PC-9 (cell line): ENCODE results near the gene SH3BP4. TPM values are rescaled to one million over a fixed set of nuclear protein-coding genes. Genes with fewer than 3 reads are reported as not detected.

Experiments used
- BruUV-seq: library from RNA; stranded (reverse); fragments of 400-500 nt; replicated peaks from 2 replicates; lab custom pipeline; 2021; lab: Mats Ljungman, UMichigan
- CTCF ChIA-PET: fragments of 300-600 bp; sonication (Branson Sonifier 250); formaldehyde crosslinking; loops from one replicate; lab custom pipeline; 2022; ENCODE audit warnings: antibody characterized with exemption; lab: Charles Lee
- POLR2A ChIA-PET: fragments of 300-600 bp; sonication (Branson Sonifier 250); formaldehyde crosslinking; loops from one replicate; lab custom pipeline; 2022; ENCODE audit warnings: antibody characterized with exemption; ENCODE audit not compliant: unreplicated experiment; lab: Charles Lee
- DNase-seq, 2 experiments: peaks; one replicate each; pipeline versions ENCODE4 v3.0.0 to v3.0.0-alpha.2; 2015 to 2022; ENCODE audit warnings: mixed read lengths in 1 of 2
- H2AFZ ChIP-seq: fragments of 200-600 bp; sonication (generic); 2 replicates; pipeline ENCODE4 v1.8.1; 2017; ENCODE audit warnings: antibody characterized with exemption
- H3F3A ChIP-seq: fragments of 200-600 bp; sonication (generic); 2 replicates; pipeline ENCODE4 v1.8.1; 2017; ENCODE audit warnings: antibody characterized with exemption, mild to moderate bottlenecking, low read depth; ENCODE audit not compliant: insufficient read depth
- H3K27ac ChIP-seq: fragments of 200-600 bp; sonication (generic); 2 replicates; pipeline ENCODE4 v1.6.1; 2016; ENCODE audit warnings: mixed run types
- H3K27me3 ChIP-seq: fragments of 200-600 bp; sonication (generic); 2 replicates; pipeline ENCODE4 v1.6.1; 2016; ENCODE audit warnings: low read depth, mixed run types; ENCODE audit not compliant: insufficient read depth
- H3K36me3 ChIP-seq: fragments of 200-600 bp; sonication (generic); 2 replicates; pipeline ENCODE4 v1.6.1; 2016; ENCODE audit warnings: low read depth, mixed run types
- H3K4me1 ChIP-seq: fragments of 200-600 bp; sonication (generic); replicated peaks from 2 replicates; pipeline ENCODE4 v1.6.1; 2016; ENCODE audit warnings: mixed run types; ENCODE audit not compliant: insufficient read depth
- H3K4me2 ChIP-seq: fragments of 200-600 bp; sonication (generic); 2 replicates; pipeline ENCODE4 v1.6.1; 2017; ENCODE audit warnings: mixed run types
- H3K4me3 ChIP-seq: fragments of 200-600 bp; sonication (generic); 2 replicates; pipeline ENCODE4 v1.6.1; 2016; ENCODE audit warnings: mixed run types
- H3K79me2 ChIP-seq: fragments of 200-600 bp; sonication (generic); 2 replicates; pipeline ENCODE4 v1.6.1; 2017; ENCODE audit warnings: low read depth, mixed run types
- H3K9me2 ChIP-seq: fragments of 200-600 bp; sonication (generic); 2 replicates; pipeline ENCODE4 v1.8.1; 2017; ENCODE audit warnings: mild to moderate bottlenecking; ENCODE audit not compliant: insufficient read depth
- H3K9me3 ChIP-seq: fragments of 200-600 bp; sonication (generic); 2 replicates; pipeline ENCODE4 v1.8.1; 2016; ENCODE audit warnings: low read depth; ENCODE audit not compliant: insufficient read depth
- H4K20me1 ChIP-seq: fragments of 200-600 bp; sonication (generic); 2 replicates; pipeline ENCODE4 v1.8.1; 2017; ENCODE audit not compliant: insufficient read depth
- CTCF ChIP-seq: fragments of 200-600 bp; sonication (generic); conservative IDR thresholded peaks from 2 replicates; pipeline ENCODE4 v1.6.1; 2017; ENCODE audit warnings: mixed run types, antibody characterized with exemption, mild to moderate bottlenecking, moderate library complexity
- EZH2 ChIP-seq: fragments of 200-600 bp; sonication (generic); IDR thresholded peaks from 2 replicates; pipeline ENCODE4 v1.8.0; 2017; ENCODE audit warnings: antibody characterized with exemption, low read depth
- intact Hi-C: fragments of 100-400 bp; cut with micrococcal nuclease; formaldehyde crosslinking; loops from one replicate; pipeline ENCODE4 v1.10.0; 2022; ENCODE audit not compliant: unreplicated experiment
- total RNA-seq: library from RNA; stranded (reverse); gene quantifications from 2 replicates; pipeline ENCODE4 v1.2.3, GENCODE V29; 2021

Gene SH3BP4
- total RNA-seq, 1 experiment from 2014 or later = 131 TPM

GRCh38 chr2:235049069-235049468 is 97.3 kb downstream of the SH3BP4 start:
- no TSS peak for BruUV-seq
- Histone ChIP-seq H3K9me2 (no peaks in the 10 kb centered on the region), H3F3A (peaks cover 57% of the 10 kb centered on the region), H3K79me2 (peaks cover 80% of the 10 kb centered on the region), H3K4me1 (peaks cover 75% of the 10 kb centered on the region), H4K20me1 (peaks cover 31% of the 10 kb centered on the region; the same call in 1 of the 2 replicates), H2AFZ (no peak overlapping the region), H3K4me3 (no peak overlapping the region), H3K36me3 (peaks cover 63% of the 10 kb centered on the region), H3K27ac (peak overlapping the region; percentile 74), H3K4me2 (peak overlapping the region; percentile 15), H3K27me3 (no peaks in the 10 kb centered on the region), H3K9me3 (no peaks in the 10 kb centered on the region)
- intact Hi-C loops = loop anchor here (5.0 kb wide), 1 partner anchor 222 kb away; no protein-coding TSS in a partner anchor
- TF ChIP-seq EZH2 = no peak
- no peak for TF ChIP-seq CTCF
- CTCF ChIA-PET = interaction anchor here (0.6 to 1.1 kb wide), 2 partner anchors 40 to 41 kb away, joined by 3 to 5 read pairs; no protein-coding TSS in a partner anchor
- DNase-seq = peak in 1 of 2 experiments; percentile 70
- POLR2A ChIA-PET = interaction anchor here (0.7 kb wide), 1 partner anchor 374 kb away, joined by 4 read pairs; no protein-coding TSS in a partner anchor

- DNase-seq = no peak
- H3K9me3 ChIP-seq = no peaks in the 10 kb centered on the region
- H3K79me2 ChIP-seq = peaks cover 74% of the 10 kb centered on the region
- H3K4me2 ChIP-seq = no peak overlapping the region
- POLR2A ChIA-PET = interaction anchor here (0.7 kb wide), 2 partner anchors 22 to 375 kb away, joined by 4 to 5 read pairs; no protein-coding TSS in a partner anchor
- intact Hi-C loops = loop anchor here (2.0 to 10.0 kb wide), 6 partner anchors 57 to 1075 kb away; no protein-coding TSS in a partner anchor
- TF ChIP-seq EZH2 (no peak), CTCF (no peak)
- H3F3A ChIP-seq = peaks cover 51% of the 10 kb centered on the region
- no peaks in the 10 kb centered on the region for H3K9me2 ChIP-seq
- H3K4me3 ChIP-seq = no peak overlapping the region
- no TSS peak for BruUV-seq
- no peaks in the 10 kb centered on the region for H3K27me3 ChIP-seq
- H4K20me1 ChIP-seq = peaks cover 31% of the 10 kb centered on the region; the same call in 1 of the 2 replicates
- CTCF ChIA-PET = interaction anchor here (0.6 kb wide), 1 partner anchor 93 kb away, joined by 4 read pairs; no protein-coding TSS in a partner anchor
- H3K4me1 ChIP-seq = peaks cover 68% of the 10 kb centered on the region
- H3K36me3 ChIP-seq = peaks cover 70% of the 10 kb centered on the region
- H3K27ac ChIP-seq = peak overlapping the region; percentile 74
- H2AFZ ChIP-seq = no peak overlapping the region
These were observed 97.9 kb downstream of the SH3BP4 start for GRCh38 chr2:235049719-235050118.

- no peaks in the 10 kb centered on the region for H3K9me2 ChIP-seq
- H4K20me1 ChIP-seq = peaks cover 31% of the 10 kb centered on the region; the same call in 1 of the 2 replicates
- intact Hi-C loops = loop anchor here (1.0 to 10.0 kb wide), 10 partner anchors 24 to 1076 kb away; no protein-coding TSS in a partner anchor
- TF ChIP-seq CTCF (no peak; the same call in 1 of the 2 replicates), EZH2 (no peak)
- POLR2A ChIA-PET = interaction anchor here (0.6 to 0.7 kb wide), 3 partner anchors 23 to 1352 kb away, joined by 3 to 6 read pairs (median 5); no protein-coding TSS in a partner anchor
- no peak overlapping the region for H2AFZ ChIP-seq
- H3K4me1 ChIP-seq = peaks cover 57% of the 10 kb centered on the region
- H3K4me2 ChIP-seq = peak overlapping the region; percentile 51
- H3K9me3 ChIP-seq = no peaks in the 10 kb centered on the region
- no TSS peak for BruUV-seq
- no peaks in the 10 kb centered on the region for H3K27me3 ChIP-seq
- peaks cover 80% of the 10 kb centered on the region for H3K36me3 ChIP-seq
- CTCF ChIA-PET = interaction anchor here (1.0 kb wide), 1 partner anchor 170 kb away, joined by 3 read pairs; no protein-coding TSS in a partner anchor
- H3K4me3 ChIP-seq = no peak overlapping the region
- peak overlapping the region; percentile 74 for H3K27ac ChIP-seq
- H3F3A ChIP-seq = peaks cover 48% of the 10 kb centered on the region
- peaks cover 65% of the 10 kb centered on the region for H3K79me2 ChIP-seq
- peak; percentile 89 to 97 for DNase-seq
These were observed 99.1 kb downstream of the SH3BP4 start for GRCh38 chr2:235050980-235051351.
